Stimulated activated CD4-positive, alpha-beta T cell treated with anti-CD3 and anti-CD28 coated beads, Interleukin-15, amount 100 ng/mL, for 48 hours (primary cell): Measurements from ENCODE around the gene APOL5.
"Not testable (repeated sequence)": the region's sequence is repeated elsewhere in the genome, so short reads cannot be mapped to it uniquely, and the experiment has no call there.

Experiments
- DNase-seq, 2 donors: peaks; one replicate each; pipeline ENCODE4 v3.0.0-alpha.2; 2020; ENCODE audit warnings: low read depth in 2 of 2

The APOL5 gene

DNA sequence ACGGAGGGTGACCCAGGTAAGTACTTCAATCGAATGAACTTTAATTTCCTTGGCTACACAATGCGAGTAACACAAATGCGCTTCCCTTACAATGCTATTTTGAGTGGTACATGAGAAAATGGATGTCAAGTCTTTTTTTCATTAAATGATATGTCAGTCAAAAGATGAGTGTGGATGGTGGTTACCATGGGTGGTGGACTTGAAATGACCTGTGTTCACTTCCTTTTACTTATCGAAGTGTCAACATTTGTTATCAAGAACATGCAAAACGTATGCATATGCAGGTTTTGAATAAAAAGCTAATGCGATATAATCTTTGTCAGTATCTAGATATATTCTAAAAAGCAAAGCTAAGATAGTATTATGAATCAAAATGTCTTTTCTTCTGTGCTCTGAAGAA lies 8.8 kb upstream of the APOL5 start:
- DNase-seq = no peak

DNA sequence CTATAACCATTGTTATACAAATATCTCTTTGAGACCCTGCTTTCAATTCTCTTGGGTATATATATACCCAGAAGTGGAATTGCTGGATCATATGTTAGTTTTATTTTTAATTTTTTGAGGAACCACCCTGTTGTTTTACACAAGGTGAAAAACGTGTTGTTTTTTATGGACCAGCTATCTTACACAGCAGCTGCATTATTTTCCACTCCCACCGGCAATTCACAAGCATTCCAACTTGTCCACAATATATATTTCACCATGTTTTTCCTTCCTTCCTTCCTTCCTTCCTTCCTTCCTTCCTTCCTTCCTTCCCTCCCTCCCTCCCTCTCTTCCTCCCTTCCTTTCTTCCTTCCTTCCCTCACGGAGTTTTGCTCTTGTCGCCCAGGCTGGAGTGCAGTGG lies 6.3 kb upstream of the APOL5 start:
- no peak for DNase-seq

DNA sequence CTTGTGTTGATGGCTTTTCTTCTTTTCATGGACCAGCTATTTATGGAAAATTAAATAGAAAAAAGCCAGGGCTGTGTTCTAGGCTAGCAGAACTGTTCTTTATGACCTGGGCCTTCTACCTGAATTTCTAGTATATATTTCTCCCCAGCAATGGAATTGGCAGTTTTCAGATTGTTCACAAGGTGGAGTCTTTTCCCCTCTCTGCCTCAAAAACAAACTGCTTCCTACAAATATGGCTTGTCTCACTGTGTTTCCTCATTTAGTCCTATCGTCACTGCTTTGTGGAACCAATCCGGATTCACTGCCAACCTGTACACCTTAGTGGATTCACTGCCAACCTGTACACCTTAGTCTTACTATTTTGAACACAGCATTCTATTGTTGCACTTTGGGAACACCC lies 5.0 kb upstream of the APOL5 start:
- no peak for DNase-seq

DNA sequence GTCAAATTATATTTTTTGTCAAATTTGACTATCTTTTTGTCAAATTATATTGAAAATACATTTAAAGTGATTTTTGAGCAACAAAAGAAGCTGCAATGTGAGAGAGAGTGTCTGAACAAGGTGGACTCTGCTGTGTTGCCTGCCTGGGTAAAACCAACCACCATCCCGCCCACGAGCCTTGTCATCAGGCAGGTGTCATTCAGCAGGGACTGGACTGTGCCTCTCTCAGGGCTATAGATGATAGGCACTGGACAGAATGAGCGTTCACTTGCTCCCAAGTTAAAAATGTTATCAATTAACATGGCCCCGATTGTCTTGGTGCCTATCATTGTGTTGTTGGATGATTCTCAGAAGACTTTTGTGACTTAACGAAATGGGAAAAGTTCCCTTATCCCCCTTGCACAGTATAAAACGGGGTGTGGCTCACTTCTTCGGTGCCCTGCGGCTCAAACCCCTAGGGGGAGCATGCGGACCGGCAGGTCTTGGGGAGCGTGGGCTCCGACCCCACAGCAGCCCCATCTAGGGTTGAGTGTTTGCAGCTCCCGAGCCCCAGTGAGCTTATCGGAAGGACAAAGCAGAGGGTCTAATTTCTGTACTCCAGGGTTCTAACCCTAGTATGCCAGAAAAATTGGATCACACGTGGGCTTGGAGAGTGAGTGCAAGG lies 1.7 kb downstream of the APOL5 start:
- DNase-seq = no peak

DNA sequence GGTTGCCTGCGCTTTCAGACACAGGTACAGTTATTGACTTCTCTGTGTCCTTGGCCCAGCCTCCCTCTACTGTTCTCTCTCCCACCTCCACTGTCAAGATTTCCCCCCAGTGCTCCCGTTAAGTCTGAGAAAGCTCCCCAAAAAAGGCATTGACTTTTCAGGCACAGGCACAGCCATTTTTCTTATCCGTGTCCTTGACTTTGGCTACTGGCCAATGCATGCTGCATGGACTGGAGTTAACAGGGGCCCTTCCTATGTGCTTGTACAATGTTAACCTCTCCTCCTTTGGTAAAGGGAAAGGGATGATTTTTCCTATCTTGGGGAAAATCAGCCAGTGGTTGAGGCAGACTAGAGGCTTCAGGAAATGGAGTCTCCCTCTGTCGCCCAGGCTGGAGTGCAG lies 4.3 kb downstream of the APOL5 start:
- no peak for DNase-seq

DNA sequence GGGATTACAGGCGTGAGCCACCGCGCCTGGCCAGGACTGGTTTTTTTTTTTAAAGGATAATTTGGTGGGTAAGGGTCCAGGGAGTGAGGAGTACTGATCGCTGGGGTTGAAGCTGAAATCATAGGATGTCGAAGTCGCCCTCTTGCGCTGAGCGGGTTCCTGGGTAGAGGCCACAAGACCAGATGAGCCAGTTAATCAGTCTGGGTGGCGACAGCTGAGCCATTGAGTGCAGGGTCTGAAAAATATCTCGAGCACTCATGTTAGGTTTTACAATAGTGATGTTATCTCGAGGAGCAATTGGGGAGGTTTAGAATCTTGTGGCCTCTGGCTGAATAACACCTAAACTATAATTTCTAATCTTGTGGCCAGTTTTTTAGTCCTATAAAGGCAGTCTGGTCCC lies 7.8 kb downstream of the APOL5 start:
- DNase-seq = no peak

DNA sequence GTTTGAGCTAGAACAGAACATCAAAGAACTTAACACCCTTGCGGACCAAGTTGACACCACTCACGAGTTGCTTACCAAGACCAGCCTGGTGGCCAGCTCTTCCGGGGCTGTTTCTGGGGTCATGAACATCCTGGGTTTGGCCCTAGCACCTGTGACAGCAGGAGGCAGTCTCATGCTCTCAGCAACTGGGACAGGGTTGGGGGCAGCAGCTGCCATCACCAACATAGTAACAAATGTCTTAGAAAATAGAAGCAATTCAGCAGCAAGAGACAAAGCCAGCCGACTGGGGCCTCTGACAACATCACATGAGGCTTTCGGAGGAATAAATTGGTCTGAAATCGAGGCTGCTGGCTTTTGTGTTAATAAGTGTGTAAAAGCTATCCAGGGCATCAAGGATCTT lies 8.7 kb downstream of the APOL5 start:
- no peak for DNase-seq

DNA sequence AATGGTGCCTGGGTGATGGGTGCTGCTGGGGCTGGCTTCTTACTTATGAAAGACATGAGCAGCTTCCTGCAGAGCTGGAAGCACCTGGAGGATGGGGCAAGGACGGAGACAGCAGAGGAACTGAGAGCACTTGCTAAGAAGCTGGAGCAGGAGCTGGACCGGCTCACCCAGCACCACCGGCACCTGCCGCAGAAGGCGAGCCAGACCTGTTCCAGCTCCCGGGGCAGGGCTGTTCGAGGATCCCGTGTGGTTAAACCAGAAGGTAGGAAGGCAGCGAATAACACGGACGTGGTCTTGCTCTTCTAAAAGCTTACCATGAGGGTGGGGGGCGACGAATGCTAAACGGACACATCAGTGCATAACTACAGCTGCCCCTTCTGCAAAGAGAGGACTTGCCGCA lies 9.3 kb downstream of the APOL5 start:
- DNase-seq = no peak

DNA sequence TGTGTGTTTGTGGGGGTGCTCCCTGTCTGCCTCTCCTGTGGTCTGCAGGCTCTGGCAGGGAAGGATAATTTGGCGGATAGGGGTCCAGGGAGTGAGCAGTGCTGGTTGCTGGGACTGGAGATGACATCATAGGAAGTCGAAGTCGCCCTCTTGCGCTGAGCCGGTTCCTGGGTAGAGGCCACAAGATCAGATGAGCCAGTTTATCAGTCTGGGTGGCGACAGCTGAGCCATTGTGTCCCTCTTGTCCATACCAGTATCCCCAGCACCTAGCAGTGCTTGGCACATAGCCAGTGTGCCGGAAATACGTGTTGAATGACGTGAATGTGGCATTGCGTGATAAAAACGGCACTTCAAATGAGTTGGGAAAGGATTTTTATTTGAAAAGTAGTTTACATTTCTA lies 9.8 kb downstream of the APOL5 start:
- DNase-seq = no peak

DNA sequence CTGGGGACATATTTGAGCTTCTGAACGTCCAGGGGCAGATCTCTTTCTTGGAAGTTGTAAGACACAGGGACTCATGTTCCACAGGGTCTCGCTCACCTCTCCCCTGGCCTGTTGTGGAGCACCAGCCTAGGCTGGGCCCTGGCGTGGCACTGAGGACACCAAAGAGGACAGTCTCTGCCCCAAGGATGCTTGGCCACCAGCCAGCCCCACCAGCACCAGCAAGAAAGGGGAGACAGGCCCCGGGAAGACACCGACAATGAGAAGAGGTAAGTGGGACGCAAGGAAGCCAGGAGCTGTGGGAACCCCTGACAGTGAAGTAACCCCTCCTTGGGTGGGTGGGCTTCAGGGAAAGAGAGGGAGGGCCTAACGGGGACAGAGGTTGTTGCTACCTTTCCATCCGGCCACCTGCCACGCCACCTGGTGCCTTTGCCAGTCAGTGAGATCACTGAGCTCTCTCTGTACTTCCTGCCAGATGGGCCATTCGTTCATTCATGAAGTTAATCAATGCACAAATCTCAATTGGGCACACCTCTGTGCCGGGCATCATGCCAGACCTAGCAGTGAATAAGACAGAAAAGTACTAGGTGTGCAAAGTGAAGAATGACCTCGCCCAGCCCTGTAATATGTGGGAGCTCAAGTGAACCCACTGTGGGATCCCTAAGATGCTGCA lies 11.1 kb downstream of the APOL5 start:
- DNase-seq = no peak

DNA sequence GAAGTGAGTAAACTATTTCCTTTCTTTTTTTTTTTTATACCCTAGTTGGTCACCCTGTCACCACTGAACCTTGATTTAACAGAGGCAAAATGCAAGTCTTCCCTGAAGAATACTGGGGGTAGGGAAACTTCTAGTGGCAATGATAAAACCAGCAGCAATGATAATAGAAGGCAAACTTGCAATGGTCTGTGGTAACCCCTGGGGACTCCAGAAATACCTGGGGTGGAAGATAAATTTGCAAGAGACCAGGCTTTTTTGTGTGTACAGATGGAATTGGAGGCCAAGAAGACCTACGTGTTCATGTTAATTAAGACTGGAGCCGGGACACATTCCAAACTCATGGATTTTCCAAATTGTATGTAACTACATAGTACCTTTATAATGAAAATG lies 11.6 kb downstream of the APOL5 start:
- DNase-seq = no peak

DNA sequence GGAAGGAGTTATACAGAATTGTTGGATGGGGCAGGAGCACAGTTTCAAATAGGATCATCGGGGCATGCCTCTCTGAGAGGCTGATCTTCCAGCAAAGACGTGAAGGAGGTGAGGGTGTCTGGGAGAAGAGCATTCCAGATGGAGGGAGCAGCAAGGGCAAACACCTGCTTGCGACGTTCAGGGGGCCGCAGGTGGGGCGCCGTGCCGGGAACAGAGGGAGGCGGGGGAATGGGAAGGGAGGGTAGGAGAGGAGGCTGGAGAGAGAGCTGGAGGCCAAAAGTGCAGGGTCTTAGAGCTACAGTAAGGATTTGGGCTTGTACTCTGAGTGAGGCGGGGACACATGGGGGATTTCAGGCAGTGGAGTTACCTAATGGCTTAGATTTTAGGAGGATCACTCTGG lies 13.6 kb downstream of the APOL5 start:
- no peak for DNase-seq

DNA sequence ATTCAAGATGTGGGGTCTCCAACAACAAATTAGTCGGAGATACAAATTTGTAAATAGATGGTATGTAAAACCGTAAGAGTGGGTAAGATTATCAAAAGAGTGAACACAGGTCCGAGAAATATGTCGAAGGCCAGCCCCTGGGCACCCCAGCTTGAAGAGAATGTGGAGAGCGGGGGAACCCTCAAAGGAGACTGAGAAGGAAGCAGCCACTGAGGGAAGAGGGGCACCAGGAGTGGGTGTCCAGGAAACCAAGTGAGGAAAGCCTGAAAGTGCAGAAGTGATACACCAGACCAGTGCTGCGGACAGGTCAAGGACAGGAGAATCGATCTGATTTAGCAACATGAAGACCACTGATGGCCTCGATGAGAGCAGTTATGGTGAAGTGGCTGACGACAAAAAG lies 14.4 kb downstream of the APOL5 start:
- no peak for DNase-seq

DNA sequence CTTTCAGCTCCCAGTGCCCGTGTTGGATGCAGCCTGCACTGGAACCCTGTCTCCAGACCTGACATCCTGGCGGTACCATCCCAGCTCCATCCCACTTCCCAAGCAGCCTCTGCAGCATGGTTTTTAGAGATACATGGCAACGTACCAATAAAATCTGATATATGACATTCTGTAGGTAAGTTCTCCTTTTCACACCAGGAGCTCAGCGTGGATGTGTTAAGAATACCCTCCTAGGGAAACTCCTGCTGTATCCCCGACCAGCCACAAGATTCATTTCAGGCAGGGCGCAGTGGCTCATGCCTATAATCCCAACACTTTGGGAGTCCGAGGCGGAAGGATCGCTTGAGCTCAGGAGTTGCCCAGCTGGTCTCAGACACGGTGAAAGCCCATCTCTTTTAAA lies 15.4 kb downstream of the APOL5 start:
- DNase-seq = no peak

DNA sequence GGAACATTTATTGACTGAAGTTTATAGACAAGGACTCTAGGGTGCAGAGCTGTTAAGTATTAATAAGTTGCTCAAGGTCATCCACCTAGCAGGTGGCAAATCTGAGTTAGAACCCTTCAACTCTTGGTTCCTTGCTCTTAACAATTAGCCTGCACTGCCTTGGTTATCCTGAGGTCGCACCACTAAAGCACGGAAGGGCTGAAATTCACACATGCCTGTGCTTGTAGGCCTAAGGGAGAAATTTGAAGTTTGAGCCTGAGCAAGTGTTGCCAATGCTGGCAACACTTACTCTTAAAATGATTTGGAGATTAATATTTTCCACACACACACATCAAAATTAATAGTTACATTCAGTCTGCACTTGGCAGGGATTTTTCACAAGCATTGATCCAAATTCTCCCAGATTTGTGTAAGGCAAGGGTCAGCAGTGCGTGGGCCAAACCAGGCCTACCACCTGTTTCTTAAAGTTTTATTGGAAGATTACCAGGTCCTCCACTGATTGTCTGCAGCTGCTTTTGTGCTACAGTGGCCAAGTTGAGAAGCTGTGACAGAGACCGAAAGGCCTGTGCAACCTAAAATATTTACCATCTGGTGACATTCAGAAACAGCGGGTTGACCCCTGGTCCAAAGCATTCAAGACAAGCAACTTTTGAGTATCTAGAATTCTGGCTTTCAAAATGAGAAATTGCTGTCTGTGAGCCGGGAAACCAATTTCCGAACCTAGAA lies 16.3 kb downstream of the APOL5 start:
- DNase-seq = no peak

DNA sequence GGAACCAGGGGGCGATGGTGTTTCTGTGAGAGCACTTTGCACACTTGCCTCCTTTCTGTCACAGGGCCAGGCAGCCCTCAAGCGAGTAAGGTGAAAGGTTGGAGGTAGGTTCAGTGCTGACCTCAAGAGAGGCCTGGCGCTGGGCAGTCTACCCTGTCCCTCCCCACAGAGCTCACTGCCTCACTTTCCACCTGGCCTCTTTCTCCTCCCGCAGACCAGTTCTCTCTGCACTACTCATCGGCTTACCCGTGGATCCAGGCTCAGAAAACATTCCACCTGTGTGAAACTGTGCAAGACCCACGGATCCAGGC lies 16.8 kb downstream of the APOL5 start:
- no peak for DNase-seq

DNA sequence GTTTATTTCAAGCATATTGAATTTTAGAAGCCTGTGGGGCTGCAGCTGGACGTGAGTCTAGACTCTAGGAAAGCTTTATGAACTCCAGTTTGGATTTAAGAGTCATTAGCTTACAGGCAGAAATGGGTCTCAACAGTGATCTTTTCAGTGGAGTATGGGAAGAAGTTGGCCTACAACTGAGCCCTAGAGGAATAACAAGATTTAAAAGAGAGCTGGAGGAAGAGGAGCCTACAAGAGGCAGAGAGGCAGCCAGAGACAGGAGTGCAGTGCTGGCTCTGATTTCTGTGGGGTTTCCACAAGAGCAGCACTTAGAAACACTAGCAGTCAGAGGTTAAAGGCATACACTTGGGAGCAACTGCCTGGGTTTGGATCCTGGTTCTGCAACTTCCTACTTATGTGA lies 17.9 kb downstream of the APOL5 start:
- no peak for DNase-seq

DNA sequence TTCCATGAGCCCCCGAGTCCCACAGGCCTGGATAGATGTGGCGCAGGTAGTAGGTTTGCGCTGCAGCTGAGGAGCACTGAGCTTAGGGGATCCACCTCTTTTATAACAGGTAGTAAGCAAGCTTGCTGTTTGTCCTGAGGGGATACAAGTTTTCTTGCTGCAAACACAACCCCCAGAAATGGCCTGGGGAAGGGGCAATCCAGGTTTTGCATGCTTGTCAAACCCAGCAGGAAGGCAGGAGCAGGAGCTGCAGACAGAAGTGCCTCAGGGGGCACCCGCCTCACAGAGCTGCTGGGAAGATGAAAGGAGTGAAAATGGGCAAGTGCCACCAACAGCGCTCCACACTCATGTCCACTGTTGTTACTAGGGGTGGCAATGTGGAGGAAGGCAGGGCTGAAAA lies 18.5 kb downstream of the APOL5 start:
- no peak for DNase-seq

DNA sequence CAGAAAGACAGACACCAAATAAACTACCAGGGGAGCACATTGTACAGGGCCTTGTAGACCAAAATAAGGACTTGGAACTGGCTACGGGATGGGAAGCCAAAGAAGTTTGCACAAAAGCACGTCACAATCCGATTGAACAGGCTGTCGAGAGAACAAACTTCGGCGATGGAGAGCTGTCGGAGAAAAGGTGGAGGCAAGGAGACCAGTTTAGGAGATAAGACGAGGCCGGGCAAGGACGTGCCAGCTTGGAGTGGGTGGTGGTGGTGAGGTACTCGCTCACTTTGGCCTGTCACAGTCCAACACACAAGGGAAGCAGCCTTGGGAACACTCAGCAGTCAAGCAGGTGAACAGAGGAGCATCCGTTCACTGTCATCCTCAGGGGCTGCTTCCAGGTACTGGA lies 19.0 kb downstream of the APOL5 start:
- DNase-seq = no peak

DNA sequence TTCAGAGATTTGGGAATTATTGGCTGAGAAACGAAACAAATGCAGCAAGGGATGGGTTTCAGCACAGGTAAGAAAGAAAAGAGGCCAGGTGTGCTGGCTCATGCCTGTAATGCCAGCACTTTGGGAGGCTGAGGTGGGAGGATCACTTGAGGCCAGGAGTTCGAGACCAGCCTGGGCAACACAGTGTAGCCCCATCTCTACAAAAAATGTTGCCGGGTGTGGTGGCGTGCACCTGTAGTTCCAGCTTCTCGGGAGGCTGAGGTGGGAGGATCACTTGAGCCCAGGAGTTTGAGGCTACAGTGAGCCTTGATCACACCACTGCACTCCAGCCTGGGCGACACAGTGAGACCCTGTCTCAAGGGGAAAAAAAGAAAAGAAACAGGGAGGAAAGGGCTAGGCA lies 20.2 kb downstream of the APOL5 start:
- not testable (repeated sequence) for DNase-seq

DNA sequence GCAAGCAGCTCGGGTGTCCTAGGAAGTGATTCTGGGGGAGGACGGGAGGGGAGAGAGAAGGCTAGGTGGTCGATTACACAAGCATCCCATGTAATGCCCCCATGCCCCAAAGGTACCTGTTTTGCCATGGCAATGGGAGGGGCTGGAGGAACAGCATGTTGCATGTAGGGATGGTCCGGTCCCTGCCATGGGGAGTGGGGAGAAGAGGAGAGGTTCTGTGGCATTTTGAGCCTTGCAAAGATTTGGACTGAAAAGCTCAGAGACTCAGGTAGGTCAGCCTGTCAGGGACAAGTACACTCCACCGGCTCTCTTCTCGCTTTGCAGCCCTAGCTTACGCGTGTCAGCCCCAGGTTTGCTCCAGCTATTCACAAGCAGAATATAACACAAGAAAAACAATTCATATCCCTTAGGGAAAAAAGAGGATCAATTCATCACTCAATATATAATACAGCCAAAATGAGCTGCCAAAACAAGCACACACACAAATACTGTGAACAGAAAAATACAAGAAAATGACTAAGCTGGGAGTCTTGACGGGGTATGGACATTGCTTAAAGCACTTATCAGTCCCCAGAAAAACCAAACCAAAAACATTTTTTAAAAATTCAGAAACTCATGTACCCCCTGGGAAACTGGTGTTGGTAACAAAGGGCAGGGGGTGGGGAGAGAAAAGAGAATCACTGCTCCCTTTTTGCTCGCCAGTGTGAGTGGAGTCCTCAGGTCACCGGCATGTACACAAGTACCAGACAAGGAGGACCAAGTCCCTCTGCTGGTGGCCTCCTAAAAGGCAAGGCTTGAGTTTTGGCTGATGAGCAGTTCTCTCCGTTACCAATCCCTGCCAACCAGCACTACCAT lies 21.6 kb downstream of the APOL5 start:
- no peak for DNase-seq

DNA sequence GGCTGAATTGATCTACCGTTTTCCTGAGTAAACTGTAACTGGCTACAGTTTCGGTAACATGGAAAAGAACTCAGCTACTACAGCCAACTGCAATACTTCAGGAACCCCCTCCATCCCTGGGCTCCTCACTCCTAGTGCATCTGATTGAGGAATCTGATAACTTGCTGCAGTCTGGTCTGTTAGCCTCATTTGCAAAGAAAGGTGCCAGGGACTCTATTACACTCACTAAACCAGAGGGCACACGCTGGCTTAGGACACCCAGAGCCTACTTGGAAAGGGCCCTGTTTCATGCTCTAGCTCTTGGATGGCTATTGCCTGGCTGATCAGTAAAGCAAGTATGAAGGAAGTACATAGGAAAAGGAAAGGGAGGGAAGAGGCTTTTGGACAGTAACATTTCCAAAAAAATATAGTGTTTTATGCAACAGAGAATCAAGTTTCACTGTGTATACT lies 22.3 kb downstream of the APOL5 start:
- no peak for DNase-seq

DNA sequence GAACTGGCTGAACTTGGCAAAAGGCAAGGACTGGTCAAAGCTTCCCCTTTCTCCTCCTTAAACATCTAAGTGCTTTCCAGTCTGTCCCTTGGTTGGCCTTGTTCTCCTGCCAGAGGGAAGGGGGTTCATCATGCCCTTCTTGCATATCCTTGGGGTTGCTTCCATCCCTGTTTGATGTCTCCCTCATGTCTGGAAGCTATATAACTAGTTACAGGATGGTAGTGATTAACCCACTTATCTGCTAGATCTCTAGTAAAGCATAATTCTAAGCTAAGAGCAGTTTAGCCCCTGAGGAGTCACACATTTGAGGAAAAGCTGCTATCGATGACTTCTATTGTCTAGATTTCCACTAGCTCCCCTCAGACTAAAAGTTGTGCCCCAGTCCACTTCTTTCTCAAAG lies 22.9 kb downstream of the APOL5 start:
- no peak for DNase-seq
